Gastroesophageal sphincter (tissue), 3 donors: ENCODE data around the gene HCAR3.

Experiments used
- POLR2A ChIP-seq, 2 donors: fragments of 450-650 bp; IDR thresholded peaks; one replicate each; pipeline ENCODE4 v1.6.1; 2017; ENCODE audit warnings: antibody characterized with exemption in 2 of 2, mild to moderate bottlenecking in 2 of 2, moderate library complexity in 1 of 2
- TF ChIP-seq, protein P1 (sequence below), 4 experiments: fragments of 200-600 bp in 2 of 4; fragments of 450-650 bp in 2 of 4; sonication (generic) in 1 of 4; IDR thresholded peaks; one replicate each; pipeline ENCODE4 v1.5.1; 2017 to 2019; ENCODE audit warnings: antibody characterized with exemption in 4 of 4, mild to moderate bottlenecking in 2 of 4, moderate library complexity in 2 of 4

DNA sequence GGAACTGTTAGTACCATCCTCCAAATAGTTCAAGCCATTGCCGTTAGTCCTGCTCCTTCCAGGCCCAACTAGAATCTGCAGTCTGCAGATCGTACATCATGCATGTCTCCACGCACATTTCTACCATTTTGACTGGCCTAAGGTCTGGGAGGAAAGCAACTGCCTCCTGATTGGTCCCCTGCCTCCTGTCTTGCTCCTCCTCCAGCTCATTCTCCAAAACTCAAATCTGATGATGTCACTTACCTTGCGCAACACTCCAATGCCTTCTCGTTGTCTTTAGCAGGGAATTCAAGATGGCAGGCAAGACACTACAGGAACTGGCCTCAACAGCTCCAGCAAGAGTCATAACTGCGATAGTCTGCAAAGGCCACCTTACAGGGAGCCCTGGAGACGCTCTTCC is 23.7 kb upstream of the HCAR3 start:
- no peak for TF ChIP-seq POLR2A (IDR thresholded peaks at IDR 0.05)
- TF ChIP-seq, protein P1, sequence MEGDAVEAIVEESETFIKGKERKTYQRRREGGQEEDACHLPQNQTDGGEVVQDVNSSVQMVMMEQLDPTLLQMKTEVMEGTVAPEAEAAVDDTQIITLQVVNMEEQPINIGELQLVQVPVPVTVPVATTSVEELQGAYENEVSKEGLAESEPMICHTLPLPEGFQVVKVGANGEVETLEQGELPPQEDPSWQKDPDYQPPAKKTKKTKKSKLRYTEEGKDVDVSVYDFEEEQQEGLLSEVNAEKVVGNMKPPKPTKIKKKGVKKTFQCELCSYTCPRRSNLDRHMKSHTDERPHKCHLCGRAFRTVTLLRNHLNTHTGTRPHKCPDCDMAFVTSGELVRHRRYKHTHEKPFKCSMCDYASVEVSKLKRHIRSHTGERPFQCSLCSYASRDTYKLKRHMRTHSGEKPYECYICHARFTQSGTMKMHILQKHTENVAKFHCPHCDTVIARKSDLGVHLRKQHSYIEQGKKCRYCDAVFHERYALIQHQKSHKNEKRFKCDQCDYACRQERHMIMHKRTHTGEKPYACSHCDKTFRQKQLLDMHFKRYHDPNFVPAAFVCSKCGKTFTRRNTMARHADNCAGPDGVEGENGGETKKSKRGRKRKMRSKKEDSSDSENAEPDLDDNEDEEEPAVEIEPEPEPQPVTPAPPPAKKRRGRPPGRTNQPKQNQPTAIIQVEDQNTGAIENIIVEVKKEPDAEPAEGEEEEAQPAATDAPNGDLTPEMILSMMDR (IDR thresholded peaks at IDR 0.05) = no peak
